Astrocyte of the cerebellum (primary cell): Measurements from ENCODE around the gene ERF.
A peak's percentile ranks its signal among the peaks of the same experiment; 100 is the strongest.
"Not testable (repeated sequence)": the region's sequence is repeated elsewhere in the genome, so short reads cannot be mapped to it uniquely, and the experiment has no call there.

Experiments used
- DNase-seq: peaks from one replicate; pipeline ENCODE4 v3.0.0-alpha.2; 2011; ENCODE audit warnings: low read depth
- H3K4me3 ChIP-seq: 2 replicates; pipeline ENCODE4 v1.5.1; 2011; ENCODE audit warnings: mild to moderate bottlenecking, low read depth, low read length, moderate library complexity
- in situ Hi-C: cut with HindIII; loops from 2 replicates; pipeline ENCODE4 v1.10.0; 2017; ENCODE audit warnings: low sequenced_read_pairs
- TF ChIP-seq, protein P1 (sequence below): IDR thresholded peaks from 2 replicates; pipeline ENCODE4 v1.5.1; 2012; ENCODE audit warnings: low read length, low read depth, moderate library complexity, mild to moderate bottlenecking; ENCODE audit errors: missing control alignments

Gene ERF

DNA sequence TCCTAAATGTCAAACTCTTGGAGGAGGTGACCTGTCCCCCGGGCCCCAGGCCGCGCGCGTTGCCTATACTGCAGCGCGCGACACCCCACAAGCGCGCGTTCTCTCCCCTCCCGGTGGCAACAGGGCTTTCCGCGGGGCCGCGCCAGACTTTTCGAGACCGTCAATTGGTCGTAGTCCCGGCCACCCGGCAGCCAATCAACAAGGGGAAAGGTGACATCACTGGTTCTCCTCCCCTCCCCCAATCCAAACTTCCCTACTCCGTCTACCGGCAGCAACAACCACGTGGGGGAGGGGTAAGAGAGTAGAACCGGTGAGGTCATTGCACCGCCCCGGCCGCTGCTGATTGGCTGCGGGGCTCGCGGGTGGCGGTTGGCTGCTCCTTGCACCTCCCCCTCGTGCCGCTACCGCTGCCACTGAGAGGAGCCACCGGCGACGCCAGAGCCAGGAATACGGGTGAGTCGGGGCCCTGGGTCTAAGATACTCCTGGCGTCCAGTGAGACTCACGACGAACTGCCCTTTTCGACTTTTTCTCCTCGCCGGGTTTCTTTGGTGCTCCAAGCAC lies 13.3 kb upstream of the ERF start:
- TF ChIP-seq, protein P1, sequence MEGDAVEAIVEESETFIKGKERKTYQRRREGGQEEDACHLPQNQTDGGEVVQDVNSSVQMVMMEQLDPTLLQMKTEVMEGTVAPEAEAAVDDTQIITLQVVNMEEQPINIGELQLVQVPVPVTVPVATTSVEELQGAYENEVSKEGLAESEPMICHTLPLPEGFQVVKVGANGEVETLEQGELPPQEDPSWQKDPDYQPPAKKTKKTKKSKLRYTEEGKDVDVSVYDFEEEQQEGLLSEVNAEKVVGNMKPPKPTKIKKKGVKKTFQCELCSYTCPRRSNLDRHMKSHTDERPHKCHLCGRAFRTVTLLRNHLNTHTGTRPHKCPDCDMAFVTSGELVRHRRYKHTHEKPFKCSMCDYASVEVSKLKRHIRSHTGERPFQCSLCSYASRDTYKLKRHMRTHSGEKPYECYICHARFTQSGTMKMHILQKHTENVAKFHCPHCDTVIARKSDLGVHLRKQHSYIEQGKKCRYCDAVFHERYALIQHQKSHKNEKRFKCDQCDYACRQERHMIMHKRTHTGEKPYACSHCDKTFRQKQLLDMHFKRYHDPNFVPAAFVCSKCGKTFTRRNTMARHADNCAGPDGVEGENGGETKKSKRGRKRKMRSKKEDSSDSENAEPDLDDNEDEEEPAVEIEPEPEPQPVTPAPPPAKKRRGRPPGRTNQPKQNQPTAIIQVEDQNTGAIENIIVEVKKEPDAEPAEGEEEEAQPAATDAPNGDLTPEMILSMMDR = no peak
- peak overlapping the region; percentile 67 for H3K4me3 ChIP-seq
- peak; percentile 99 for DNase-seq
- in situ Hi-C loops = no loop called here

DNA sequence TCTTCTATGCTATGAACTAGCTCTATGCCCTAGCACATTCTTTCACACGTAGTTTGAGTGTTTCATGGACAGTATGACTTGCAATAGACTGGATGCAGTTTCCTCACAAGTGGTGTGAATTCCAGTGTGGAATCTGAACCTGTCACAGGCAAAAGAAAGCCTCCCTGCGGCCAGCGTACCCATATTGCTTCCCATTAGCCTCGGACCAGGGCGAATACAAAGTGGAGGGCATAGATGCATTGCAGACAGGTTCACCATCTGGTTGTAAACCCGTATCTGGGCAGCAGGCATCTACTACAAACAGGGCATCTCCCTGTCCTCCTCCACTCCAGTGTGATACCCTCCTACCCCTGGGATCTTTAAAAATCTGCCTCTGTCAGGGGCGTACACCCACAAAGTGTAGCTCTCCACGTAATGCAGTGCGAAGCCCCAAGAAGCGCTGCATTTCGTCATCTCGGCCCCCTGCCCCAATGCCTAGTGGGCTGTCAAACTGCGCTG lies 12.8 kb upstream of the ERF start:
- TF ChIP-seq, protein P1 = no peak
- in situ Hi-C loops = no loop called here
- DNase-seq = no peak
- H3K4me3 ChIP-seq = peak overlapping the region; percentile 67

DNA sequence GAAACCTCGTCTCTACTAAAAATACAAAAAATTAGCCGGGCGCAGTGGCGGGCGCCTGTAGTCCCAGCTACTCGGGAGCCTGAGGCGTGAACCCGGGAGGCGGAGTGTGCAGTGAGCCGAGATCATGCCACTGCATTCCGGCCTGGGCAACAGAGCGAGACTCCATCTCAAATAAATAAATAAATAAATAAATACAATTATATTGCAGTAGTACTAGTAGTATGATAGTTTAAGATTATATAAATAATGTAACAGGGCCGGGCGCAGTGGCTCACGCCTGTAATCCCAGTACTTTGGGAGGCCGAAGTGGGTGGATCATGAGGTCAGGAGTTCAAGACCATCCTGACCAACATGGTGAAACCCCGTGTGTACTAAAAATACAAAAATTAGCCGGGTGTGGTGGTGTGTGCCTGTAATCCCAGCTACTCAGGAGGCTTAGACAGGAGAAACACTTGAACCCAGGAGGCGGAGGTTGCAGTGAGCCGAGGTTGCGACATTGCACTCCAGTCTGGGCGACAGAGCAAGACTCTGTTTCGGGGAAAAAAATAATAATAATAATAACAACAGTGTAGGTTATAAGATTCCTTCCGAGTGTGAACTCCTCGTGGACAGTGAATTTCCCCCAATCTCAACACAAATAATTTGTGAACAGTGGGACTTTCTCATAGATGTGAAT lies 12.1 kb upstream of the ERF start:
- H3K4me3 ChIP-seq, DNase-seq, in situ Hi-C loops: not testable (repeated sequence)

DNA sequence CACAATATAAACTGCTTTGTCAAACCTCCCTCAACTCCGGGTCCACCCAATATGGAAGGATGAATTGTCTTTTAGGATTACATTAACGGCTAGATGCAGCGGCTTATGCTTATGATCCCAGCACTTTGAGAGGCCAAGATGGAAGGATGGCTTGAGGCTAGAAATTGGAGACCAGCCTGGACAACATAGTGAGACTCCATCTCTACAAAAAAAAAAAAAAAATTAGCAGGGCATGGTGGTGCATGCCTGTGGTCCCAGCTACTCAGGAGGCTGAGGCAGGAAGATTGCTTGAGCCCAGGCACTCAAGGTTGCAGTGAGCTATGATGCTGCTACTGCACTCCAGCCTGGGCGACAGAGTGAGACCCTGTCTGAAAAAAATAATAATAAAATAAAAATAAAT lies 11.2 kb upstream of the ERF start:
- in situ Hi-C loops = not testable (repeated sequence)

DNA sequence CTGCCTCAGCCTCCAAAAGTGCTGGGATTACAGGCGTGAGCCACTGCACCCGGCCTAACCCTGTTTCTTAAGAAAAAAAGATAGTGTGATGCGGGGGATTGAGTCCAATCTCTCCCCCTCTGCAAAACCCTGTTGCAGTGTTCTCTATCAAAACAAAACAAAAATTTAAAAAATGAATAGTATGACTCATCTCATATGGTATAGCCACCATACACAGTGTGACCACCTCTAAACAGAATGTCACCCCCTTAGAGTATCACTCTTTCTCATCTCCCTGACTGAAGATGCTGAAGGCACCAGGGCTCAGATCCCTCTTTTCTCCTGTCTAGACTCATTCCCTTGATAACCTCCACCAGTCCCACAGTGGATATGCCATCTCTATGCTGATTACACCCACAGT lies 6.8 kb upstream of the ERF start:
- in situ Hi-C loops = no loop called here
- TF ChIP-seq, protein P1 = no peak
- no peak for DNase-seq
- H3K4me3 ChIP-seq = no peak overlapping the region

More for the DNA sequence above, 11.2 kb upstream of the ERF start:
- H3K4me3 ChIP-seq, DNase-seq: not testable (repeated sequence)

DNA sequence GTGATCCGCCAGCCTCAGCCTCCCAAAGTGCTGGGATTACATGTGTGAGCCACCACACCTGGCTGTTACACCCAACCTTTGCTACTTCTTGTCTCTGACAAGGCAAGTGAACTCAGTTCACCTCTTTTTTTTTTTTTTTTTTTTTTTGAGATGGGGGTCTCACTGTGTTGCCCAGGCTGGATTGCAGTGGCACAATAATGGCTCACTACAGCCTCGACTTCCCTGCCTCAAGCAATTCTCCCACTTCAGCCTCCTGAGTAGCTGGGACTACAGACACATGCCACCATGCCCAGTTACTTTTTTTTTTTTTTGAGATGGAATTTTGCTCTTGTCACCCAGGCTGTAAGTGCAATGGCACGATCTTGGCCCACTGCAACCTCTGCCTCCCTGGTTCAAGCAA lies 2.9 kb upstream of the ERF start:
- in situ Hi-C loops = not testable (repeated sequence)

DNA sequence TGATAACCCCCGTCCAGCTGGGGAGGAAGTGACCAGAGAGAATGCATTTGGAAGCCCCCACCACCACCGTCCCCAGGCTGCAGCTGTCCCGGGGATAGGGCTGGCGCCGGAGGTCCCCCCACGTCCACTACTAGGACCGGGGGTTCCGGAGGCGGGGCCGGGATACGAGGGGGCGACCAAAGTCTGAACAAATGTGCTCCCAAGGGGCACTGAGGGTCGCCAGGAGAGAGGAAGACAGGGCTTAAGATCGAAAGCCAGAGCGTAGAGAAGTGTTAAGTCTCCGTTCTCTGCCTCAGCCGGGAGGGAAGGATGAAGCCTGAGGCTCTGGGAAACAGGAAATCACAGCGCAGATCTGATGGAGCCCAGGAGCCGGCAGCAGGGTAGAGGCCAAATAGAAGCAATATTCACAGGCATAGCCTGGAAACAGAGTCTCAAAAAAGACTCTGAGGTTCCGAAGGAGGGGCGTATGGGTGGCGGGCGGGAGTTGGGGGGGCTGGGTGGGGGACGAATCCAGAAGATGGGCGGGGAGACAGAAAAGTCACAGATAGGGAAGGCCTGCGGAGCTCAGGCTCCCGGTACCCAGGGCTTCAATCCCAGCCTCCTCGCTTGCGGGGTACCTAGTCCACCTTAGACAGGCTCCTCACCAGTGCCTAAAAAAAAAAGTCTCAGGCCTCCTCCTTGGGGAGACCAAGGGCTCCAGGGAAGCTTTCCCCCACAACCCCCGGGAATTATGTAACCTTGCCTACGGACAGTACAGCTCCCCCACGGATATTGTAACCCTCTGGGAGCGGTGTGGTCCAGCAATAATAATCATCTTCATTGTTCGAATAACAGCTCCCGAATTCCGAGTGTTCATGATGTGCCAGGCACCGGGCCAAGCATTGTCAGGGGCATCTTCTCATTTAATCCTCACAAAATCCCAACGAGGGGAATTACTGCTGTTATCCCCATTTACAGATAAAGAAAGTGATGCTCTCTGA lies 1.1 kb upstream of the ERF start:
- peak overlapping the region; percentile 98 for H3K4me3 ChIP-seq
- DNase-seq = no peak
- in situ Hi-C loops = no loop called here
- TF ChIP-seq, protein P1 = no peak

More for the DNA sequence above, 2.9 kb upstream of the ERF start:
- H3K4me3 ChIP-seq, DNase-seq: not testable (repeated sequence)
